Left lung (tissue), 10 donors: ENCODE measurements around the gene SOHLH1. TPM values are rescaled to one million over a fixed set of nuclear protein-coding genes. Genes with fewer than 3 reads are reported as not detected.

ENCODE experiments used
- ATAC-seq: fragments of 200-7000 bp; cut with Tn5 transposase; one replicate; pipeline ENCODE4 v1.9.1; 2020; ENCODE audit warnings: moderate library complexity
- DNase-seq, 4 donors: peaks; one replicate each; pipeline ENCODE4 v3.0.0-alpha.2; 2013 to 2020
- H3K27ac ChIP-seq, 2 donors: fragments of 200-600 bp; sonication (generic) in 1 of 2; one replicate each; pipeline versions ENCODE4 v1.5.0 to v1.8.0; 2020 to 2021
- H3K27me3 ChIP-seq, 2 donors: fragments of 200-600 bp; sonication (generic) in 1 of 2; one replicate each; pipeline versions ENCODE4 v1.5.0 to v1.8.0; 2020 to 2021
- H3K36me3 ChIP-seq, 2 donors: fragments of 200-600 bp; sonication (generic) in 1 of 2; one replicate each; pipeline versions ENCODE4 v1.5.0 to v1.8.0; 2020 to 2021
- H3K4me1 ChIP-seq, 2 donors: fragments of 200-600 bp; one replicate each; pipeline ENCODE4 v1.8.0; 2021
- H3K4me3 ChIP-seq, 2 donors: fragments of 200-600 bp; sonication (generic) in 1 of 2; one replicate each; pipeline versions ENCODE4 v1.5.0 to v1.8.0; 2020 to 2021; ENCODE audit warnings: mild to moderate bottlenecking in 1 of 2
- H3K9me3 ChIP-seq, 2 donors: fragments of 200-600 bp; sonication (generic) in 1 of 2; one replicate each; pipeline versions ENCODE4 v1.5.0 to v1.8.0; 2020 to 2021
- CTCF ChIP-seq, 2 donors: fragments of 200-600 bp; sonication (generic) in 1 of 2; IDR thresholded peaks; one replicate each; pipeline versions ENCODE4 v1.5.0 to v1.8.0; 2021; ENCODE audit warnings: antibody characterized with exemption in 2 of 2
- intact Hi-C, 2 donors: fragments of 100-400 bp; cut with DNase I; formaldehyde crosslinking; loops; one replicate each; pipeline versions ENCODE4 v1.11.2 to v1.14.2; 2022
- polyA plus RNA-seq, 6 donors: library from polyadenylated mRNA; unstranded; fragments of 120-200 nt; gene quantifications; one replicate each; pipeline ENCODE4 v1.2.1, GENCODE V29; 2013; ENCODE audit not compliant: insufficient read length in 6 of 6
- total RNA-seq, 2 donors: library from RNA; stranded (reverse); fragmentation: NEBNext Ultra II Directional; extraction: Animal tissue kit (Norgen Biotek cat#: 25700); gene quantifications; one replicate each; pipeline ENCODE4 v1.2.1, GENCODE V29; 2021
- donor health status: DM: no; HTN: yes; CAD: no.
- donor health status: DM: no; HTN: no; CAD: no.

SOHLH1 gene
- total and polyA plus RNA-seq, 8 donors = not detected

- no peak for TF ChIP-seq CTCF (IDR thresholded peaks at IDR 0.05)
- ATAC-seq = no peak
- H3K4me1 ChIP-seq = no peaks in the 10 kb centered on the region
- no peak overlapping the region for H3K27ac ChIP-seq
- DNase-seq = peak in 1 of 4 donors; percentile 53
- H3K36me3 ChIP-seq = no peaks in the 10 kb centered on the region
- no peak overlapping the region for H3K4me3 ChIP-seq
- H3K27me3 ChIP-seq = peaks cover 0 to 70% of the 10 kb centered on the region in 2 donors
- H3K9me3 ChIP-seq = no peaks in the 10 kb centered on the region
- intact Hi-C loops = no loop called here
Observed at GRCh38 chr9:135666534-135667462, 32.5 kb downstream of the SOHLH1 start.

- no peaks in the 10 kb centered on the region for H3K9me3 ChIP-seq
- no peak overlapping the region for H3K4me3 ChIP-seq
- DNase-seq (peak in 1 of 4 donors; percentile 64), ATAC-seq (no peak)
- no peaks in the 10 kb centered on the region for H3K4me1 ChIP-seq
- TF ChIP-seq CTCF (IDR thresholded peaks at IDR 0.05) = no peak
- no peak overlapping the region for H3K27ac ChIP-seq
- intact Hi-C loops = no loop called here
- H3K27me3 ChIP-seq = peaks cover 0 to 66% of the 10 kb centered on the region in 2 donors
- H3K36me3 ChIP-seq = no peaks in the 10 kb centered on the region
Observed at GRCh38 chr9:135665795-135666189, 33.5 kb downstream of the SOHLH1 start.

GRCh38 chr9:135664801-135665794, 34.2 kb downstream of the SOHLH1 start:
- Histone ChIP-seq H3K36me3 (no peaks in the 10 kb centered on the region), H3K4me3 (no peak overlapping the region), H3K27me3 (peaks cover 0 to 61% of the 10 kb centered on the region in 2 donors), H3K4me1 (no peaks in the 10 kb centered on the region), H3K9me3 (no peaks in the 10 kb centered on the region), H3K27ac (no peak overlapping the region)
- no peak for ATAC-seq
- DNase-seq = no peak
- TF ChIP-seq CTCF (IDR thresholded peaks at IDR 0.05) = no peak
- intact Hi-C loops = no loop called here

GRCh38 chr9:135664266-135664665, 35.0 kb downstream of the SOHLH1 start:
- H3K9me3 ChIP-seq = no peaks in the 10 kb centered on the region
- no peaks in the 10 kb centered on the region for H3K36me3 ChIP-seq
- H3K4me3 ChIP-seq = no peak overlapping the region
- no peak overlapping the region for H3K27ac ChIP-seq
- DNase-seq (no peak), ATAC-seq (no peak)
- H3K4me1 ChIP-seq = no peaks in the 10 kb centered on the region
- peaks cover 0 to 54% of the 10 kb centered on the region in 2 donors for H3K27me3 ChIP-seq
- TF ChIP-seq CTCF (IDR thresholded peaks at IDR 0.05) = no peak
- intact Hi-C loops = no loop called here
